Stimulated activated CD4-positive, alpha-beta T cell treated with anti-CD3 and anti-CD28 coated beads, Interleukin-4, amount 100 ng/mL, for 1 hour (primary cell): Measurements from ENCODE around the gene ARHGAP5.
"Not testable (repeated sequence)": the region's sequence is repeated elsewhere in the genome, so short reads cannot be mapped to it uniquely, and the experiment has no call there.

ENCODE experiments used
- DNase-seq: peaks from one replicate; pipeline ENCODE4 v3.0.0-alpha.2; 2020

The ARHGAP5 gene

DNA sequence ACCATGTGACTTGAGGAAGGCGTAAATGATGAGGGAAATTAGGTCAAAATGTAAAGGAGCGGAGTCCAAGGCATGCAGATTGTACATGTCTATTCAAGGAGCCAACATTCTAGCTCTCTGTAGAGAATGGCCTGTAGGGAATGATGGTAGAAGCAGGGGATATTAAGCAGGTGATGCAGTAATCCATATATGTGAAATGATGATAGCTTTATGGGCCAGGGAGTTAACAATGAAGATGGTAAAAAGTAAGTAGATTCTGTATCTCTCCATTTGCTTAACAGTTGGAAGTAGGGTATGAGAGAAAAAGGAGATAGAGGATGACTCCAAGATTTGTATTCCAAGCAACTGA lies 33.4 kb downstream of the ARHGAP5 start:
- no peak for DNase-seq

DNA sequence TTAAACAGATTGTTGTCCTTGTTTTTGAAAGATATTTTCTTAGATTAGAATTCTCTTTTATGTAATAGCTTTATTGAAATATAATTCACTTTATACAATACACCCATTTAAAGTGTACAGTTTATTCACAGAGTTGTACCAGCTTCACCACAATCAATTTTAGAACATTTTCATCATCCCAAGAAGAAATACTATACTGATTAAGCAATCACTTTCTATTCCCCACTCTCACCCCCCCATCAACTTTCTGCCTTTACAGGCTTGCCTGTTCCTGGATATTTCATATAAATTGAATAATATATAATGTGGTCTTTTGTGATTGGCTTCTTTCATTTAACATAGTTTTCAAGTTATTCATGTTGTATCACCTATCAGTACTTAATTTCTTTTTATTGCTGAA lies 44.4 kb downstream of the ARHGAP5 start:
- no peak for DNase-seq

DNA sequence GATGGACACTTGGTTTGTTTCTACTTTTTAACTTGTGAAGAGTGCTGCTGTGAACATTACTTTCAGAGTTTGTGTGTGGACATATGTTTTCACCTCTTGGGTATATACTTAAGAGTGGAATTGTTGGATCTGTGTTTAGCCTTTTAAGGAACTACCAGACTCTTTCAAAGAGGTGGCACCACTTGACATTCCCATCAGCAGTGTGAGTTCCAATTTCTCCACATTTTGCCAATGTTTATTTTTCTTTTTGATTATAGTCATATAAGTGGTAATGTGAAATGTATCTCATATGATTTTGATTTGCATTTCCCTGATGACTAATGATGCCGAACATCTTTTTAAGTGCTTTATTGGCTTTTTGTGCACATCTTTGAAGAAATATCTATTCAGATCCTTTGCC lies 44.8 kb downstream of the ARHGAP5 start:
- no peak for DNase-seq

DNA sequence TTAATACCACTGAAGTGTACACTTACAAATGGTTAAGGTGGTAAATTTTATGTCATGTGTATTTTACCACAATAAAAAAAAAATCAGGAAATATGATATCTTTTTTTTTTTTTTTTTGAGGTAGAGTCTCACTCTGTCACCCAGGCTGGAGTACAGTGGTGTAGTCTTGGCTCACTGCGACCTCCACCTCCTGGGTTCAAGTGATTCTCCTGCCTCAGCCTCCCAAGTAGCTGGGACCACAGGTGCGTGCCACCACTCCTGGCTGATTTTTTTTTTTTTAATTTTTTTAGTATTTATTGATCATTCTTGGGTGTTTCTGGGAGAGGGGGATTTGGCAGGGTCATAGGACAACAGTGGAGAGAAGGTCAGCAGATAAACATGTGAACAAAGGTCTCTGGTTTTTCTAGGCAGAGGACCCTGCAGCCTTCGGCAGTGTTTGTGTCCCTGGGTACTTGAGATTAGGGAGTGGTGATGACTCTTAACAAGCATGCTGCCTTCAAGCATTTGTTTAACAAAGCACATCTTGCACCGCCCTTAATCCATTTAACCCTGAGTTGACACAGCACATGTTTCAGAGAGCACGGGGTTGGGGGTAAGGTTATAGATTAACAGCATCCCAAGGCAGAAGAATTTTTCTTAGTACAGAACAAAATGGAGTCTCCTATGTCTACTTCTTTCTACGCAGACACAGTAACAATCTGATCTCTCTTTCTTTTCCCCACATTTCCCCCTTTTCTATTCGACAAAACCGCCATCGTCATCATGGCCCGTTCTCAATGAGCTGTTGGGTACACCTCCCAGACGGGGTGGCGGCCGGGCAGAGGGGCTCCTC lies 50.0 kb downstream of the ARHGAP5 start:
- not testable (repeated sequence) for DNase-seq

DNA sequence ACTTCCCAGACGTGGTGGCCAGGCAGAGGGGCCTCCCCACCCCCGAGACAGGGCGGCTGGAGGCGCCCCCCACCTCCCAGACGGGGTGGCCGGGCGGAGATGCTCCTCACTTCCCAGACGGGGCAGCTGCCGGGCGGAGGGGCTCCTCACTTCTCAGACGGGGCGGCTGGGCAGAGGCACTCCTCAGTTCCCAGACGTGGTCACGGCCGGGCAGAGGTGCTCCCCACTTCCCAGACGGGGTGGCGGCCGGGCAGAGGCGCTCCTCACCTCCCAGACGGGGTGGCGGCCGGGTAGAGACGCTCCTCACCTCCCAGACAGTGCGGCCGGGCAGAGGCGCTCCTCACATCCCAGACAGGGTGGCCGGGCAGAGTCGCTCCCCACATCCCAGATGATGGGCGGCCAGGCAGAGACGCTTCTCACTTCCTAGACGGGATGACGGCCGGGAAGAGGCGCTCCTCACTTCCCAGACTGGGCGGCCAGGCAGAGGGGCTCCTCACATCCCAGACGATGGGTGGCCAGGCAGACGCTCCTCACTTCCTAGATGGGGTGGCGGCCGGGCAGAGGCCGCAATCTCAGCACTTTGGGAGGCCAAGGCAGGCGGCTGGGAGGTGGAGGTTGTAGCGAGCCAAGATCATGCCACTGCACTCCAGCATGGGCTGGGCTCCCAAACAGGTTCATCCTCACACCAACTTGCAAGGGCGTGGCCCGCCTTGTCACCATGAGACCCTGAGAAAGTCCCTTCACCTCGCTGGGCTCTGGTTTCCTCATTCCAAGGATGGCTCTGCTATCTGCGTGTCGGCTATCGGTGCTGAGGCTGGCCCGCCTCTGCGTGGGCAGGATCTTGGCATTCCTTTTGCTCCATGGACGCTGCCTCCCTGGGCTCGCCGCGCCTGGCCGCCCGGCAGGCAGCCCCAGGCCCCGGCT lies 50.9 kb downstream of the ARHGAP5 start:
- not testable (repeated sequence) for DNase-seq

DNA sequence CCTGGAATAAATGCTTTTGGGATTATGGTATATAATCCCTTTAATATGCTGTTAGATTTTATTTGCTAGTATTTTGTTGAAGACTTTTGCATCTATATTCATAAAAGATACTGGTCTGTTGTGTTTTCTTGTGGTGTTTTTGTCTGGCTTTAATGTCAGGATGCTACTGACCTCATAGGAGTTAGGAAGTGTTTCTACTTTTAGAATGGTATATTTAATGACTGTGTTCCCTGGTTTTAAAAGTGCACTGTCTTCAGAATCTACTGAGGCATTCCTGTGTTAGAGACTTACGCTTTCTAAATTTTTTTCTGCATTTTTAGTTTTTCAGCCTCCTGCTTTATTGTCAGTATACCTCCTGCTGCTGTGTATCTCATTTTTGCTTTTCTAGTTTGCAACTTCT lies 51.6 kb downstream of the ARHGAP5 start:
- DNase-seq = no peak

DNA sequence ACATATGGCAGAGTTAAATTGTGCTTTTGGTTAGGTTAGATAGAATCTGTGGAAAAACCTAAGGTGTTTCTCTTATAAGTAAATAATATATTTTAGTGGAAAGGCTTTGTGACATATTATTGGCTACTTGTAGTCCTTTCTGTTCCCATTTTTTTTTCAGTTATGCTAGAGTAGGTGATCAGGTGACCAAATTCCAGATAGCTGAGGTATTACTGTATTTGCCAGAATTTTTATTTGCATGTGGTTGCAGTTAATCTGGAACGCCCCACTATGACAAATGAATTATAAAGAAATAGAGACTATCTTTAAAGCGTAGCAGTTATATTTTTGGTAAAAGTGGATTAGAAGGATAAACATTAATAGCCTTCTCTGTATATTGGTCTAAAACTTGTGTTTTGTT lies 52.0 kb downstream of the ARHGAP5 start:
- no peak for DNase-seq

DNA sequence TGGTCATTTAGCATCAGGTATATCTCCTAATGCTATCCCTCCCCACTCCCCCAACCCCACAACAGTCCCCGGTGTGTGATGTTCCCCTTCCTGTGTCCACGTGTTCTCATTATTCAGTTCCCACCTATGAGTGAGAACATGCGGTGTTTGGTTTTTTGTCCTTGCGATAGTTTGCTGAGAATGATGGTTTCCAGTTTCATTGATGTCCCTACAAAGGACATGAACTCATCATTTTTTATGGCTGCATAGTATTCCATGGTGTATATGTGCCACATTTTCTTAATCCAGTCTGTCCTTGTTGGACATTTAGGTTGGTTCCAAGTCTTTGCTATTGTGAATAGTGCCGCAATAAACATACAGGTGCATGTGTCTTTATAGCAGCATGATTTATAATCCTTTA lies 54.6 kb downstream of the ARHGAP5 start:
- not testable (repeated sequence) for DNase-seq

DNA sequence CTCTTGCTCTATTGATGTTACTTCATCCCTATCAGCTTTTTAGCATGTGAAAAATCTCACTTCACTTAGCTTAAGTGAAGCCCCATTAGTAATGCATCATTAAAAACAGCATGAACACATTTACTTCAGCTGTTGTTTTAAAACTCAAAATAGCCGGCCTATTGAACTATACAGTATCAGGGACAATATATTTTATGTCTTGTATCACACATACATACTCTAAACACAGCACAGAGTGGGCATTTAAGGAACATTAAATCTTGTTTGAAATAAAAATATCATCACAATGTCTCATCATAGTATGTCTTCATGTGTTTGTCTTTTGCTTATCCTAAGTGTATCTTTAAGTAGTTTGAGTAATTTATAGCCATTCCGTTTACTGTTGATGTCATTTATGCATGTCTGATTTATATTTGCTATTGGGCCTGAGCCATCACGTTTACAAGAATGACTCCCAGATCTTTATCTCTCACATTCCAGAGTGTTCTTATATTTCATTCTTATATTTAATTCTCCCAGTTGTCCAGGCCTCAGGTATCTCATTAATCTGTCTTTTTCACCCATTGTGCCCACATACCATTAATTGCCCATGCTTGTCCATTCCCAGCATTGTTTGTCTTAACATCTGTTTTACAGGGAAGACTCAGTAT lies 57.5 kb downstream of the ARHGAP5 start:
- no peak for DNase-seq

DNA sequence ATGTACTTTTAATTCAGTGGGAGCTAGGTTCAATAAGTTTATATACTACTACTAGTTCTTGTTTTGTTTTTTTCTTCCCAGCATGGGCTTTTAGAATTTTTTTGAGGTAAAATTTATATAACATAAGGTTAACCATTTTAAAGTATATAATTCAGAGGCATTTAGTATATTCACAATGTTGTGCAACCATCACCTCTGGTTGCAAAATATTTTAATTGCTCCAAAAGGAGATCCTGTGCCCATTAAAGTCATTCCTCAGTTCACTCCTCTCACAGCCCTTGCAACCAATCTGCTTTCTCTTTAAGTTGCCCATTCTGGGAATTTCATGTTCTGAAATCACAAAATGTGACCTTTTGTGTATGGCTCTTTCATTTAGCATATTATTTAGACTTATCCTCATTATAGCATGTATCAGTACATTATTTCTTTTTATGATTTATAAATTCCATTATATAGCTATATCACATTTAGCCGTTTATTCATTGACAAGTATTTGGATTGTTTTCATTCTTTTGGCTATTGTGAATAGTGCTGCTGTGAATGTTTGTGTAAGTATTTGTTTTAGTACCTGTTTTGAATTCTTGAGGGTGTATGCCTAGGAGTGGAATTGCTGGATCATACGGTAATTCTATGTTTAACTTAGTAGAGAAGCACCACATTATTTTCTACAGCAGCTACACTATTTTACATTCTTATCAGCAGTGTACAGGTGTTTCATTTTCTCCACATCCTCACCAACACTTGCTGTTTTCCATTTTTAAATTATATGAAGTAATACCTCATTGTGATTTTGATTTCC lies 59.1 kb downstream of the ARHGAP5 start:
- DNase-seq = no peak

DNA sequence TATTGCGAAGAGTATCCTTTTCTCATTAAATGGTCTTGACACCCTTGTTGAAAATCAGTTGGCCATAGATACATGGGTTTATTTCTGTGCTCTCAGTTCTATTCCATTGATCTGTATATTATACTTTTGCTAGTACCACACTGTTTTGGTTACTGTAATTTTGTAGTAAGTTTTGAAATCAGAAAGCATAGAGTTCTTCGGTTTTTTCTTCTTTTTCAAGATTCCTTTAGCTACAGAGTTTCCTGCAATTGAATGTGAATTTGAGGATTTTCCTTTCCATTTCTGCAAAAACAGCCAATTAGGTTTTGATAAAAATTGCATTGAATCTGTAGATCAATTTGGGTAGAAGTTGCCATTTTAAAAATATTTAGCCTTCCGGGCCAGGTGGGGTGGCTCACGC lies 60.2 kb downstream of the ARHGAP5 start:
- DNase-seq = no peak

DNA sequence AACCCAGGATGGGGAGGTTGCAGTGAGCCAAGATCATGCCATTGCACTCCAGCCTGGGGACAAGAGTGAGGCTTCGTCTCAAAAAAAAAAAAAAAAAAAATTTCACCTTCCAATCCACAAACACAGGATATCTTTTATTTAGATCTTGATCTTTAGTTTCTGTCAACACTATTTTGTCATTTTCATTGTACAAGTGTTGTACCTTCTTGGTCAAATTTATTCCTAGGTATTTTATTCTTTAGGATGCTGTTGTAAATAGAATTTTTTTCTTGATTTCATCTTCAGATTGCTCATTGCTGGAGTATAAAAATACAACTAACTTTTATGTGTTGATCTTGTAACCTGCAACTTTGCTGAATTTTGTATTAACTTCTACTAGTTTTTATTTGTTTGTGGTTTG lies 60.8 kb downstream of the ARHGAP5 start:
- DNase-seq = no peak

DNA sequence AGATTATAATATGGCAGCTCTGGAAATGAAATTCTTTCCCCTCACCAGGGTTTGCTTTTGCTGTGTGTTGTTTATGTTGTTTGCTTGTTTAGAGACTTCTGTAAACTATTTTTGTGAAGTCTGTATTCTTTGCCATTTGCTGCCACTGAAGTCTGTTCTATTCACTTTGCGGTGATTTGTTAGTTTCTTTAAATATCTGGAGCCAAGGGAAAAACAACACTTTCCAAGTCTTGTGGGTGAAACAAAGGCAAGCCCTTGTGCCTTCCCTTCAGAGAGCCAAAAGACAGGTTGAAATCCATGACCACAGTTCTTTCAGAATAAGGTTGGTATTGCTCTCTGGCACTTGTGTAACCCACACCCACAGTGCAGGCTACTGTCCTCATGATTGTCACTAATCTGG lies 65.2 kb downstream of the ARHGAP5 start:
- DNase-seq = no peak

DNA sequence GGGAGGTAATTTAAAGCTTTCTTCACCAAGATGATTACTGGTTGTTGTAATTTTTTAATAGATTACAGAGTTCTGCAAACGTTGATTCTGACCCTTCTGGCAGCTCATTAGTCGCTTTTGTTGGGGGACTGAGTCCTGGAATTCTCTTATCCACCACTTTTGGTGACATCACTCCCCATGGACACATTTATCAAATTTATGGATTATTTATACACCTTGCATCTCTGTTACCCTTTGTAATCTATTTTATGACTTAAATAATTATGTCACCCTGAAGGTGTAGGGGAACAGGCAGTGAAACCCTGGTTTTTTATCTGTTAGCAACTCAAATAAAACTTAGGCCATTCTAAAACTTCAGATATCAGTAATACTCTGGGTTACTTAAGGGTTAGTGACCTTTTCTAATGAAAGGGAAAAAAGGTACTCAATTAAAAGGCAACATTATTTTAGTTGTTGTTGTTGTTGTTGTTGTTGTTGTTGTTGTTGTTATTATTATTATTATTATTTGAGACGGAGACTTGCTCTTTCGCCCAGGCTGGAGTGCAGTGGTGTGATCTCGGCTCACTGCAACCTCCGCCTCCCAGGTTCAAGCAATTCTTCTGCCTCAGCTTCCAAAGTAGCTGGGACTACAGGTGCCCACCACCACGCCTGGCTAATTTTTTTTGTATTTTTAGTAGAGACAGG lies 65.8 kb downstream of the ARHGAP5 start:
- DNase-seq = no peak

DNA sequence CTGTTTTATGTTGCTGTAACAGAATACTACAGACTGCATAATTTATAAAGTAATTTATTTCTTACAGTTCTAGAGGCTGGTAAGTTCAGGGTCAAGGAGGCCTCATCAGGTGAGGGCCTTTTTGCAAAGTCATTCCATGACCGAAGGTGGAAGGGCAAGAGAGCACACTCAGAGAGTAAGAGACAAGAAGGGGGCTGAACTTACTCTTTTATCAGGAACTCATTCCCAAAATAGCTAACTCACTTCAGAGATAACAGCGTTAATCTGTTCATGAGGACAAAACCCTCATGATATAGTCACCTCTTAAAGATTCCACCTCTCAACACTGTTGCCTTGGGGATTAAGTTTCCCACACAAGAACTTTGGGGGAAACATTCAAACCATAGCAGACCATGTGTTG lies 73.3 kb downstream of the ARHGAP5 start:
- DNase-seq = no peak

DNA sequence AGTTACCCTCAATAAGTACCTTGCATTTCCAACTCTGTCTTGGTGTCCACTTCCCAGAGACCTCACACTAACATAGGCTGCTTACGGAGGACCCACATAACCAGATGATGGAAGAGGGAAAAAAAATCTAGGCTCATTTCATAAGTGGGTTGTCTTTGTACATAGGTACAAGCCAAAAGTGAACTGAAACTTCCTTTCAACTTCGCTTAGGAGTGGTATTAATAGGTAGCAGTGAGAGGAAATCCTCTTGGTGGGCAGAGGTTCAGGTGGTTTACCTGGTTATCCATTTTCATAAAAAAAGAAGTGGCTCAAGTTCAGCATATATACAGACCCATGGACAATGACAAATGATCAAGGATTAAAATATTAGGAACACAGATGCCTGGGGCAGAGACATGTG lies 88.9 kb downstream of the ARHGAP5 start:
- no peak for DNase-seq

DNA sequence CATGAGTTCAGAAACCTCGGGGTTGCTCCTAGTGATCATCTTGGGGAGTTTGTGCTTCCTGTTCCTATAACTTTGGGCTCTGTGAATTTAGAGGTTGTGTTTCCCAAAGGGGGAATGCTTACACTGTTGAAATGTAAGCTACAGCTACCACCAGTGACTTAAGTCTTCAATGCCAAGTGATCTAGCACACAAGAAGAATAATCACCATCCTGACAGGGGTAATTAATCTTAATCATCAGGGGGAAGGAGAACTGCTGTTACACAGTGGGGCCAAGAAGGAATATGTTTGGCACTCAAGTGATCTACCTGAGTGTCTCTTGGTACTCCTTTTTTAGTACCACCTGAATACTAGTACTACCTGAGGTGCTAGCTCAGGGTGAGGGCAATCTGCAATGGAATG lies 89.8 kb downstream of the ARHGAP5 start:
- no peak for DNase-seq

DNA sequence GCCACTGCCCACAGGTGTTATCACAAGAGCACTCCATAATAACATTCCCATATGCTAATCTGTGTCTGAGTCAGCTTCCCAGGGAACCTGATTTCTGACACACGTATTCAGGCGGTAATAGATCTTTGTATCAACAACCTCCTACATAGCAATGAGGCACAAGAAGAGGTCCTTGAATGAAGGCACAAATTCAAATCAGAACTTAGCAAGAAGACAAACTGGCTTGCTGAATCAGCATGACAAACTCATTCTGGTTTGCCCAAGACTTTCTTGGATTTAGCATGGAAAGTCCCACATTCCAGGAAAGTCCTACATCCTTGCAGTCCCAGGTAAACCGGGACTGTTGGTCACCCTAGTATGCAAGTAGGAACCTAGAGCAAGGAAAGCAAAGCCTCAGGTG lies 90.8 kb downstream of the ARHGAP5 start:
- DNase-seq = no peak

DNA sequence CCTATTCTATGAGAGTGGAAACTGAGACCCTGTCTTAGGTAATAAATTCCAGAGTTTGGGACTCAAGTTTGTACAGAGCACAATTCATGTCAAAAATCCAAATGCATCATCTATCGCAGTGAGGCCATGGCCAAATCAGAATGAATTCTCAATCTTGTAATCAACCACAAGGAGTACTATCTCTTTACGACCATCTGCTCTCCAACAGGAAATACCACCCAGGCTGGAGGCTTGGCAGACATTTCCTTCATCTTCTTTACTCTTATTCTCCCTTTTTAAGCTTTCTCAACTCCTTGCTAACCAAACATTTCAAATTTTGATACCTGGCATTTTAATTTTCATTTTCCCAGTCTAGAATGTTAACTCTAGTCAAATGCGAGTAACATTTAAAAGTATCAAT lies 92.1 kb downstream of the ARHGAP5 start:
- DNase-seq = no peak

DNA sequence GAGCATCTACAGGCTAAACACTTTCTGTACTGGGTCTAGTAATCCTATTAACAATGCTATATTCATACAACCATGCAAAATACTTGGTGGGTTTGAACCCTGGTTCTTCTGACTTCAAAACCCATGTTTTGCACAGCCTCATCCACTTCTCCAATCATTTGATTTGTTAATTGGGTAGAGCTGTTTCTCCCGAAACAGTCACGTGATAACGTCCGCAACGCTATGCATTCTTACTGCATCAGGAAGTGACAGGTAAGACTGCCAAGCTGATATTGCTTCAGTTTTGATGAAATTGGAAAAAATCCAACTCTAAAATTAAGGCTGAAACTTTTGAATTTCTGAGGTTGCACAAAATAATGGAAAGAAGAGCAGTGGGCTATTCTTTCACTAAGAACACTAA lies 94.4 kb downstream of the ARHGAP5 start:
- DNase-seq = no peak

DNA sequence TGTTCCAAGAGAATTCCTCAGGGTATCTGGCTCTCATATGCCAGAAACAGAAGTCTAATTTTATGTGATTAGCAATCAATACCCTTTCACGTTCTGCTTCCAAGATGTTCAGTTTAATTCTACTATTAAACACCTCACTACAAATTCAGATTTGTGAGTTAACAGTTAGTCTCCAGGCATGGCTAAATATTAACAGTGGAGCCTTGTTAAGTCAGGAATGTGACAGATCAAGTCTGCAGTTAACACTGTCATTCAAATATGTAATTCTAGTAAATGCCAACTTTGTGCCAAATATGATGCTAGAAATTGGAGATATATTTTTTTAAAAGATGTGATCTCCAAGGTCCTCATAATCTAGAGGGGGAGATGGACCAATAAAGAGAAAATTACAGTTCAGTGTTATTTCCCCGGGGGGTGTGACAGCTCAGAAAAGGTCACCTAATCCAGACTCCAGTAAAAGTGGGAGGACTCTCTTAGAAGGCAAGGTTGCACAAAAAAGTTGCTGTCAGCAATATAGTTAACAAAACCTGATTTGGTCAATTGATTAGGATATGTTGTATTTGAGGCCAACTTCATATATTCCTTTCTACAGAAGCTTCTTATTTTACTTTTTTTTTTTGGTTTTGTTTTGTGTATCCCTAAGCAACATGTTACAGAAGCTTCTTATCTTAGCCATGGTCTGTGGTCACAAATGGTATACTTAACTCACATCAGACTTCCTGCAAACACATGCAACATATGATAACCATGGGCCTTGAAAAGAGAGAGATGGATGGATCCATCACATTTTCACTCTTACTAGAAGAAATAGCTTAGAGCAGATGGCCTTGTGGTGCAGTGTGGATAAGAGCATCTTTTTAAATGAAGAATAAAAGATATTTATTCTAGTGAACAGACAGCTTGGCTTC lies 106.3 kb downstream of the ARHGAP5 start:
- DNase-seq = no peak
